Measurements from ENCODE around the gene DNER. TPM values are rescaled to one million over a fixed set of nuclear protein-coding genes. Genes with fewer than 3 reads are reported as not detected.
"Not testable (repeated sequence)": the region's sequence is repeated elsewhere in the genome, so short reads cannot be mapped to it uniquely, and the experiment has no call there.

Gene DNER
- total and polyA plus RNA-seq, 2 donors (not counting 1 experiment from before 2014, with no cell fraction given) = not detected

DNA sequence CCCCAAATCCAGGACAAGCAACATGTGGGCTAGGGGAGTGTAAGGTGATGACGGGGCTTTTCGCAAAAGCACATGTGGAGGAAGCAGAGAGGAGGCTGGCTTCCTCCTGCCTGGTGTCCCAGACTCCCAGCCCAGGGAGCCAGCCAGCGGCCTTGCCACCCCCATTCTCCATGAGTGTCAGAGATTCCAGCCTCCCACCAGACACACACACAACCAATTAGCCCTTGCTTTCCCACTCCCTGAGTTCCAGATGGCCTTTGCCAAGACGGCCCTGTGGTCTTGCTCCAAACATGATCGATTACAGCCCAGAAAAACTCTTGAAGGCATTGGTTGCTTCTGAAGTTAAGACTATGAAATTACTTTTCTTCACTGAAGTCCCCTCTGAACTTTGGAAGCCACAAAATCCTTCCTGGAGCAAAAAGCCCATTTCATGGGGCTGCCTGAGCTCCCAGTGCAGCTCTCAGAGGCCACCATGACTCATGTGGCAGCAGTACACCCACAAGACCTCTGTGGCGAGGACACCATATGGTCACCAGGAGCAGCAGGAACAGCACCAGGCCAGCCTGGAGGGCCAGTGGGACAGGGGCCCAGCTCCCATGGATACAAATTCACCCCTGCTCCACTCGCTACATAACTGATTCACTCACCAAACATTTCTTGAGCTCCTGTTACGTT is 374.1 kb downstream of the DNER start:
- Histone ChIP-seq H3K79me2 (ENCODE audit: control insufficient read depth, insufficient read depth, low read length) (no peaks in the 10 kb centered on the region), H3K9me3 (ENCODE audit: control extremely low read depth in 1 of 3, control insufficient read depth in 2 of 3, insufficient read depth in 1 of 3, low read length in 2 of 3) (no peaks in the 10 kb centered on the region), H3K27me3 (replicated peaks in 1 of 4; ENCODE audit: control extremely low read depth in 1 of 4, control insufficient read depth in 3 of 4, insufficient read depth in 4 of 4, low read length in 3 of 4) (no peaks in the 10 kb centered on the region), H3K4me2 (replicated peaks; ENCODE audit: low read depth, low read length, poor library complexity, severe bottlenecking) (no peak overlapping the region), H3K4me1 (ENCODE audit: control insufficient read depth in 2 of 2, insufficient read depth in 2 of 2, low read length in 2 of 2) (no peaks in the 10 kb centered on the region), H3K36me3 (replicated peaks in 1 of 2; ENCODE audit: control extremely low read depth in 1 of 2, control insufficient read depth in 1 of 2, extremely low read depth in 1 of 2, insufficient read depth in 2 of 2, low read length in 1 of 2) (no peaks in the 10 kb centered on the region), H3K4me3 (ENCODE audit: control extremely low read depth in 1 of 5, extremely low read depth in 1 of 5, insufficient read depth in 1 of 5, low read depth in 2 of 5, low read length in 4 of 5) (no peak overlapping the region), H3K27ac (ENCODE audit: low read length in 2 of 2) (no peak overlapping the region), H4K20me1 (ENCODE audit: control insufficient read depth, insufficient read depth, low read length, poor library complexity, severe bottlenecking) (no peaks in the 10 kb centered on the region), H2AFZ (ENCODE audit: insufficient read depth, low read depth, low read length, poor library complexity, severe bottlenecking) (no peak overlapping the region), H3K9ac (ENCODE audit: low read length) (no peak overlapping the region)
- DNase-seq = no peak
- ChIA-PET CTCF (no interaction called here), POLR2A (no interaction called here)
- intact Hi-C loops (cut with micrococcal nuclease) = no loop called here
- TF ChIP-seq, protein P1, sequence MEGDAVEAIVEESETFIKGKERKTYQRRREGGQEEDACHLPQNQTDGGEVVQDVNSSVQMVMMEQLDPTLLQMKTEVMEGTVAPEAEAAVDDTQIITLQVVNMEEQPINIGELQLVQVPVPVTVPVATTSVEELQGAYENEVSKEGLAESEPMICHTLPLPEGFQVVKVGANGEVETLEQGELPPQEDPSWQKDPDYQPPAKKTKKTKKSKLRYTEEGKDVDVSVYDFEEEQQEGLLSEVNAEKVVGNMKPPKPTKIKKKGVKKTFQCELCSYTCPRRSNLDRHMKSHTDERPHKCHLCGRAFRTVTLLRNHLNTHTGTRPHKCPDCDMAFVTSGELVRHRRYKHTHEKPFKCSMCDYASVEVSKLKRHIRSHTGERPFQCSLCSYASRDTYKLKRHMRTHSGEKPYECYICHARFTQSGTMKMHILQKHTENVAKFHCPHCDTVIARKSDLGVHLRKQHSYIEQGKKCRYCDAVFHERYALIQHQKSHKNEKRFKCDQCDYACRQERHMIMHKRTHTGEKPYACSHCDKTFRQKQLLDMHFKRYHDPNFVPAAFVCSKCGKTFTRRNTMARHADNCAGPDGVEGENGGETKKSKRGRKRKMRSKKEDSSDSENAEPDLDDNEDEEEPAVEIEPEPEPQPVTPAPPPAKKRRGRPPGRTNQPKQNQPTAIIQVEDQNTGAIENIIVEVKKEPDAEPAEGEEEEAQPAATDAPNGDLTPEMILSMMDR (IDR thresholded peaks at IDR 0.05) = no peak
- TF ChIP-seq EZH2 (IDR thresholded peaks at IDR 0.05; ENCODE audit: borderline replicate concordance, insufficient read depth, low read depth, low read length, poor library complexity, severe bottlenecking) = no peak
- no peak for ATAC-seq (ENCODE audit: low read depth)
- no peak overlapping the region for H3K4me3 Mint-ChIP-seq
- no peaks in the 10 kb centered on the region for H3K4me1 Mint-ChIP-seq
- WGBS (ENCODE audit: insufficient coverage) = 88% methylated on average over 4 of the region's 8 CpGs
- no peaks in the 10 kb centered on the region for H3K9me3 Mint-ChIP-seq (ENCODE audit: insufficient read depth)
- peaks cover 3% of the 10 kb centered on the region for H3K27me3 Mint-ChIP-seq
- H3K27ac Mint-ChIP-seq = no peak overlapping the region

DNA sequence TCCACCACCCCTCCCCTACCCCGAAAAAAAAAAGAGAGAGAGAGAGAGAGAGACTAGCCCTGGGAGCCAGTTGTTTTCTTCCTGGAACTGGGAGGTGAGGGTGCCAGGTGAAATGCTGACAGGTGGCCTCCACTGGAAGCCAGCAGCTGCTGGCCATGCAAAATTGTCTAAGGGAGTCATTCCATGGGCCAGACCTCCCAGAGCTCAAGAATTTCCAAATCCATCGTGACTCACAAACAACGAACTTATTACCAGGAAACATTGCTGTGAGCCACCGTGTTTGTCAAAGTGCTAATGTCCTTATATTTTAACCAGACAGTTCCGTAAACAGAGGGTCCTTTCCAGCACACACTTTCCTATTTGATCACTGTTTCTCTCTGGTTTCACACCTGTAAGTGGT is 374.7 kb downstream of the DNER start:
- Mint-ChIP-seq H3K9me3 (ENCODE audit: insufficient read depth) (no peaks in the 10 kb centered on the region), H3K27me3 (no peaks in the 10 kb centered on the region), H3K27ac (no peak overlapping the region), H3K4me3 (no peak overlapping the region), H3K4me1 (no peaks in the 10 kb centered on the region)
- H3K4me1 ChIP-seq (ENCODE audit: control insufficient read depth in 2 of 2, insufficient read depth in 2 of 2, low read length in 2 of 2) = no peaks in the 10 kb centered on the region
- intact Hi-C loops (cut with micrococcal nuclease) = no loop called here
- ATAC-seq (ENCODE audit: low read depth) = no peak
- H3K9me3 ChIP-seq (ENCODE audit: control extremely low read depth in 1 of 3, control insufficient read depth in 2 of 3, insufficient read depth in 1 of 3, low read length in 2 of 3) = no peaks in the 10 kb centered on the region
- ChIA-PET CTCF (no interaction called here), POLR2A (no interaction called here)
- H3K9ac ChIP-seq (ENCODE audit: low read length) = no peak overlapping the region
- no peak for DNase-seq
- H3K27me3 ChIP-seq (replicated peaks in 1 of 4; ENCODE audit: control extremely low read depth in 1 of 4, control insufficient read depth in 3 of 4, insufficient read depth in 4 of 4, low read length in 3 of 4) = no peaks in the 10 kb centered on the region
- H3K27ac ChIP-seq (ENCODE audit: low read length in 2 of 2) = no peak overlapping the region
- H3K4me3 ChIP-seq (ENCODE audit: control extremely low read depth in 1 of 5, extremely low read depth in 1 of 5, insufficient read depth in 1 of 5, low read depth in 2 of 5, low read length in 4 of 5) = no peak overlapping the region
- H3K4me2 ChIP-seq (replicated peaks; ENCODE audit: low read depth, low read length, poor library complexity, severe bottlenecking) = no peak overlapping the region
- H3K79me2 ChIP-seq (ENCODE audit: control insufficient read depth, insufficient read depth, low read length) = no peaks in the 10 kb centered on the region
- H4K20me1 ChIP-seq (ENCODE audit: control insufficient read depth, insufficient read depth, low read length, poor library complexity, severe bottlenecking) = no peaks in the 10 kb centered on the region
- H3K36me3 ChIP-seq (replicated peaks in 1 of 2; ENCODE audit: control extremely low read depth in 1 of 2, control insufficient read depth in 1 of 2, extremely low read depth in 1 of 2, insufficient read depth in 2 of 2, low read length in 1 of 2) = no peaks in the 10 kb centered on the region
- TF ChIP-seq, protein P1 (IDR thresholded peaks at IDR 0.05) = no peak
- no peak for TF ChIP-seq EZH2 (IDR thresholded peaks at IDR 0.05; ENCODE audit: borderline replicate concordance, insufficient read depth, low read depth, low read length, poor library complexity, severe bottlenecking)
- WGBS (ENCODE audit: insufficient coverage) = 92% methylated on average over 4 of the region's 5 CpGs
- no peak overlapping the region for H2AFZ ChIP-seq (ENCODE audit: insufficient read depth, low read depth, low read length, poor library complexity, severe bottlenecking)

DNA sequence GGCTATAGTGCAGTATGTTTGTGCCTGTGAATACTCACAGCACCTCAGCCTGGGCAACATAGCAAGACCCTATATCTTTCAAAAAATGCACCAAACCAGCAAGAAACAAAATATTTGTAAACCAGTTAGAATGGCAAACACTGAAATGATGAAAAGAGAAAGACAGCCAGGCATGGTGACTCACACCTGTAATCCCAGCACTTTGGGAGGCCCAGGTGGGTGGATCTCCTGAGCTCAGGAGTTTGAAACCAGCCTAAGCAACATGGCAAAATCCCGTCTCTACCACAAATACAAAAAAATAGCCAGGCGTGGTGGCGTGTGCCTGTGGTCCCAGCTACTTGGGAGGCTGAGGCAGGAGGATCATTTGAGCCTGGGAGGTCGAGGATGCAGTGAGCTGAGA is 375.2 kb downstream of the DNER start:
- H3K36me3 ChIP-seq (replicated peaks in 1 of 2; ENCODE audit: control extremely low read depth in 1 of 2, control insufficient read depth in 1 of 2, extremely low read depth in 1 of 2, insufficient read depth in 2 of 2, low read length in 1 of 2); H3K79me2 ChIP-seq (ENCODE audit: control insufficient read depth, insufficient read depth, low read length); ATAC-seq (ENCODE audit: low read depth); H3K4me2 ChIP-seq (replicated peaks; ENCODE audit: low read depth, low read length, poor library complexity, severe bottlenecking); H3K27ac Mint-ChIP-seq; H2AFZ ChIP-seq (ENCODE audit: insufficient read depth, low read depth, low read length, poor library complexity, severe bottlenecking); CTCF ChIA-PET; H3K9me3 Mint-ChIP-seq (ENCODE audit: insufficient read depth); H3K4me1 Mint-ChIP-seq; H3K27me3 Mint-ChIP-seq; H3K4me3 Mint-ChIP-seq; H4K20me1 ChIP-seq (ENCODE audit: control insufficient read depth, insufficient read depth, low read length, poor library complexity, severe bottlenecking); H3K27me3 ChIP-seq (replicated peaks in 1 of 4; ENCODE audit: control extremely low read depth in 1 of 4, control insufficient read depth in 3 of 4, insufficient read depth in 4 of 4, low read length in 3 of 4); H3K4me3 ChIP-seq (ENCODE audit: control extremely low read depth in 1 of 5, extremely low read depth in 1 of 5, insufficient read depth in 1 of 5, low read depth in 2 of 5, low read length in 4 of 5); H3K9me3 ChIP-seq (ENCODE audit: control extremely low read depth in 1 of 3, control insufficient read depth in 2 of 3, insufficient read depth in 1 of 3, low read length in 2 of 3); DNase-seq; intact Hi-C loops (cut with micrococcal nuclease); H3K4me1 ChIP-seq (ENCODE audit: control insufficient read depth in 2 of 2, insufficient read depth in 2 of 2, low read length in 2 of 2); H3K27ac ChIP-seq (ENCODE audit: low read length in 2 of 2); H3K9ac ChIP-seq (ENCODE audit: low read length): not testable (repeated sequence)
- POLR2A ChIA-PET = interaction anchor here (0.7 kb wide), 1 partner anchor 1875 kb away, joined by 3 read pairs; no protein-coding TSS in a partner anchor
- no CpG with 5 or more reads among the region's 4 CpGs for WGBS (ENCODE audit: insufficient coverage)
